Right renal pelvis (tissue), 4 donors: Measurements from ENCODE around the gene FAM234B. TPM values are rescaled to one million over a fixed set of nuclear protein-coding genes. Genes with fewer than 3 reads are reported as not detected.

Experiments
- DNase-seq, 4 donors: peaks; one replicate each; pipeline ENCODE4 v3.0.0-alpha.2; 2013; ENCODE audit warnings: low read depth in 4 of 4, low spot score in 3 of 4, missing footprints in 1 of 4
- polyA plus RNA-seq, 4 donors: library from polyadenylated mRNA; unstranded; fragments of 120-200 nt; gene quantifications; one replicate each; pipeline ENCODE4 v1.2.1, GENCODE V29; 2013; ENCODE audit not compliant: insufficient read length in 4 of 4

FAM234B gene
- polyA plus RNA-seq, 4 donors, result 10.8 to 13.5 (median 11.0) TPM

- no peak for DNase-seq
Observed at GRCh38 chr12:13085968-13086686, 41.9 kb downstream of the FAM234B start.

DNA sequence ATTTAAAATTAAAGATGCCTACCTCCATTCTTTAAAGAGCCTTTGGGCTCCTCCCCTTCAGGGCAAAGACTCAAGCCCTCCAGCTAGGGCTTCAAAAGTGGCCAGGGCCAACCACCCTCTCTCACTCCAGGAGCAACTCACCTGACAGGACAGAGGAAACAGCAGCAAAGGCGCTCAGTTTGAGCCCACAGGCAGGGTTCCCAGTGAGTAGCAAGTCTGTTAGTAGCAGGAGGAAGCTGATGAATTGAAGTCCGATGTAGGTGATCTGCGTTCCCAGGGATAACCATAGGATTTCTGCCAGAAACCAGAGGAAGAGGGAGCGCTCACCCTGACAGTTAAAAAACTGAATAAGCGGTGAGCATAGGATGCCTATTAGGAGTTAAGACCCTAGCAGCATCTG lies 43.6 kb downstream of the FAM234B start:
- DNase-seq, result no peak

DNA sequence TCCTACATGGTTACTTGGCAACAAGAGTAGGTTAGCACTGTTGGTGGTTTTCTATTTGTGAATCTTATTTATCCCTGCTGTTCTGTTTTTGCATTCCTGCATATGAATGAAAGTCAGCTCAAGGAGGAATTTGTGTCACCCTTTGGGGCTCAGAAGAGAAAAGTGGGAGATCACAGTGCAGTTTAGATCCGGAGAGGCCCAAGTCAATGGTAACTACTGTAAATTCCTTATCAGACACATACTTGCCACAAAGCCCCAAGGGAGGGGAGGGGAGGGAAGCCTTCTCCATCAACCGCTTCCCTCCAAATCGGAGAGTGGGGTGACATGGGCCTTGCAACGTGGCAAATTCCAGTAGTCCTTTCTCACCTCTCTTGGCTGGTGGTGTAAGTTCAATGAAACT lies 44.3 kb downstream of the FAM234B start:
- no peak for DNase-seq

DNA sequence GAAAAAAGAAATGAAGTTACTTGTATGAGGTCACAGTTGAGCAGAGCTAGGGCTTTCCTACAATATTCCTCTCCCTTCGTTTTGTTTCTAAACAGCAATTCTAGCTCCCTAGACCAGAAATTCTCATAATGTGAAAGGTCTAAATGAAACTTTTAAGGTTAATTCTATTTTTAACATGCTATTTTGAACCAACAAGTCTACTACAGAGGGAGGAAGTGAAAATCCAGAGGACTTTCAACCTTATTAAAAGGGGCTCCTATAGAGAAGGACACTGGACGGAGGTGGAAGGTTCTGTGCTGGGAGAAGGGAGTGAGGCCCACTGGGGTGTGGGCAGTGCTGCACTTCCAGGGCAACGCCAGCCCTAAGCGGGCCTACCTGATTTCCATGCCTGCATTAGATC lies 45.9 kb downstream of the FAM234B start:
- DNase-seq, result no peak

DNA sequence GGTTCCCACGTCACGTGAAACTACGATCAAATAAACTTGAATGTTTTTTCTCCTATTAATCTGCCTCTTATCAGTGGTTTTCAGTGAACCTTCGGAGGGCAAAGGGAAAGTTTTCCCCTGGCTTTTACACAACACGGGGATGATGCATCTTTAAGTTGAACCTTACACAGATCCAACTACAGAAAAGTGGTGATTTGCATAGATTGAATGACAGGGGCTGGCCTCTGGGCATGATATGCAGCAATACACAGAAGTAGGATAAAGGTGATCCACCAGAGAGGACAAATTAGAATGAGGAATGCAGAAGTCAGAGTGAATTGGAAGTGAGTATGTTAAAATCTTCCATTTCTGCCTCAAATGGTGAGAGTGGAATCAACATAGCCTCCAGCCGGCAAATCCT lies 47.7 kb downstream of the FAM234B start:
- DNase-seq, result no peak

GRCh38 chr12:13093191-13093847 lies 49.1 kb downstream of the FAM234B start:
- no peak for DNase-seq

GRCh38 chr12:13093848-13094220 lies 49.7 kb downstream of the FAM234B start:
- DNase-seq, result no peak

DNA sequence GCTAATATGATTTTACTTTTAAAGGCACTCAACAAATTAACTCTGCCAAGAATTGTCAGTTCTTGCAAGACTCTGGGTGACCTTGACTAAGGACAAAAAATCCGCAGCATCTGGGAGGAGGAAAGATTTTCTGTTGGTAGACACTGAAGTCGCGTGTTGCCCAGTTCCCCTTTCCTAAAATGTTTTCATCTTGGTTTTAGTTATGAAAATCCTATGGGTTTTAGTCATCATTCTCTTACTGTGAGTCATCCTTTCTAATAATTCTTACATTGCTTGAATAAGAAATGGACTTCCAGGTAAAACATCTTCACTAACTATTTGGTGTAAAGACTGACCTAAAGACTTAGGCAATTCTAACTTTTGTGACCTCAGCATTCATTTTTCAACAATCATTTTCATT lies 50.2 kb downstream of the FAM234B start:
- no peak for DNase-seq

GRCh38 chr12:13095266-13095995 lies 51.2 kb downstream of the FAM234B start:
- DNase-seq, result no peak

DNA sequence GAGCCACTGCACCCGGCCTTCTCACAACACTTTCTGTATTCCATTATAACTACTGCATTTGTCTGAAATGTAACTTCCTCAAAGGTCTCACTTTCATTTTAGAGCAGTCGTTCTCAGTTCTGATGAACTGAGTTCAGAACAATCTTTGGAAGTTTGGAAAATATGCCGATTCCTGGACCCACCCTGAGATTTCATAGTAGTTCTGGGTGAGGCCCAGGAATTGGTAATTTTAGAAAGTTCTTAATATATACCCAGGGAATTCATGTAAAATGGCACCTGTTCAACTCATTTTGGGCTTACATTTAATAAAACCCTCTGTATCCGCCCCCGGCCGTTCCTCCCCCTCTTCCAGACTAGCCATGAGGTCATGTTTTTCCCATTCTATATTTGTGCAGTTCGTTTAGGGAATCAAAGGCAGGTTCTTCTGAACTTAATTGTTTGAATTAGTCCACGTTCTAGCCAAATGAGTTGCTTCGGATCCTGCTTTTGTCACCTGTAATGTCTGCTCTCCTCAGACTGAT lies 53.4 kb downstream of the FAM234B start:
- no peak for DNase-seq

DNA sequence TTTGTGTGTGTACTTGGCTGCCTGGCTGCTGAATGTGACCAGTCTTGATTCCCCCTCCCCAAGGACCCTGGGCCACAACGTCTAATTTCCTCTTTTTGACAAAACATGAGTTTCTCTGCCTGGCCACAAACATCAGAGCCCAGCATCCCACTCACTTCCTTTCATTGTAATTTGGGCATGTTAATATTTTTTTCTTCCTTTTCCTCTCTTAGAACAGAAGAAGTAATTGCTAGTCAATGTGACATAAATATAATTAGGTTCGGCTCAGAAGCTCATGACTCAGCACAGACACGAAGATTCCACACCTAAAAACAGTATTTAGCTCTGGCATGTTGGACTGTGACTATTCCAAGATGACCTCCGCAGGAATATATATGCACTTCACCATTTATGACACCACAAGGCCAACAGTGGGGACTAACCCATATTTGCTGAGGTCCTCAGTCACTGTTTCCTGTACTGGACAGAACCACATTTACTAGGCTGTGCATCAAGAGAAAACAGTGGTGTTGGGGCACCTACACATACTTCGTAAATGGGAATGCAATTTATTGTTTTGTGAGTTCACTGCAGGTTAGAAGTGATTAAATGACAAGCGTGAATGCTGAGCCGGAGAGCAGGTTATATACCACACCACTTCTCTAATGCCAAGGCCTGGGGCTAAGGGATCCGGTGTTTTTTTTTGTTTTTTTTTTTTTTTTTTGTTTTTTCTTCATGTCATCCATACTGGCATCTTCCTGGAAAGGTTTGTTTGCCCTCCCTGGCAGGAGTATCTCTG lies 55.1 kb downstream of the FAM234B start:
- no peak for DNase-seq

GRCh38 chr12:13099844-13100604 lies 55.8 kb downstream of the FAM234B start:
- DNase-seq, result no peak

DNA sequence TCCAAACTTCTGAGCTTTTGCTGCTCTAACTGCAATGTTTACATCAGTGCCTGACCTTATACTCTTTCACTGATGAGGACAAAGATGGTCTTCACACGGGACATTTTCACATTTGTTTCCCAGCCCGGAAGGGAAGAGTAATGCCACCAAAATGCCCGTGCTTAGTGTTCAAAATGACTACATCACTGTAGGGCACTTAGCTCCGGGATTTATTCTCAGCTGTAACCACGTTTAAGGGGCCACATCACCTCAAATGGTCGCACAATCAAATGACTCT lies 56.4 kb downstream of the FAM234B start:
- DNase-seq, result no peak

GRCh38 chr12:13100882-13101769 lies 56.9 kb downstream of the FAM234B start:
- DNase-seq, result peak; percentile 77 to 86 (median 82)

- DNase-seq, result no peak
Observed at GRCh38 chr12:13101821-13102375, 57.7 kb downstream of the FAM234B start.

GRCh38 chr12:13102461-13103195 lies 58.4 kb downstream of the FAM234B start:
- no peak for DNase-seq

GRCh38 chr12:13103391-13104033 lies 59.3 kb downstream of the FAM234B start, which contains the start of gene GSG1:
Gene GSG1 (minus strand): TSS chr12:13103667. CDS start chr12:13103512, 155 bp downstream.
- no peak for DNase-seq

GRCh38 chr12:13104409-13104808 lies 60.2 kb downstream of the FAM234B start:
- DNase-seq, result no peak
